GM21619 (cell line): ENCODE measurements around the gene SCGB3A1.

Experiments
- ATAC-seq: cut with Tn5 transposase; IDR thresholded peaks from one replicate; pipeline ENCODE4 v1.9.1; 2021; ENCODE audit not compliant: unreplicated experiment

SCGB3A1 gene

DNA sequence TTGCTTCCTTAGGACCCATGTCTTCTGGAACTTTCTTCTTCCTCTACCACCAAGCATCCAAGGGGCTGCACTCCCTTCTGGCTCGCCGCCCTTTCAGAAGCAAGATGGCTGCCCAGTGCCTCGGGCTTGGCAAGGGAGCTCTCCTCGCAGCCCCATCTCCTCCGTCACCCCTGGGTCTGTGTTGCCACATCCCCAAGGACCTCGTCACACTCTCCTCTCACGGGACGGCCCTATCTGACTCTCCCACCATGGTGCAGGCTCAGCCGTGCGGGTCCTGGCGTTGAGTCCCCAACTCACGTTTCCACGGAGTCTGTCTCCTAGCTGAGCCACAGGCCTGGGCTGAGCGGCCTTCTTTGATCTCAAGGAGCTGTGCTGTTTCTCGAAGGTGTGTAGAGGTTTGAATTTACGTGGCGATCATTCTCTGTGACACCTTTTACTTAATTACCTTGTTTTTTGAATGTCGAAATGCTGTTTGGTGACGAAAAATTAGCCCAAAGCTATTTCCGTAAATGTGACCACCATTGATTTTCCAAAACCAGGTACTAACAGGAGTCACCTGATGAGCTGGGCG is 15.0 kb upstream of the SCGB3A1 start:
- ATAC-seq = no peak

DNA sequence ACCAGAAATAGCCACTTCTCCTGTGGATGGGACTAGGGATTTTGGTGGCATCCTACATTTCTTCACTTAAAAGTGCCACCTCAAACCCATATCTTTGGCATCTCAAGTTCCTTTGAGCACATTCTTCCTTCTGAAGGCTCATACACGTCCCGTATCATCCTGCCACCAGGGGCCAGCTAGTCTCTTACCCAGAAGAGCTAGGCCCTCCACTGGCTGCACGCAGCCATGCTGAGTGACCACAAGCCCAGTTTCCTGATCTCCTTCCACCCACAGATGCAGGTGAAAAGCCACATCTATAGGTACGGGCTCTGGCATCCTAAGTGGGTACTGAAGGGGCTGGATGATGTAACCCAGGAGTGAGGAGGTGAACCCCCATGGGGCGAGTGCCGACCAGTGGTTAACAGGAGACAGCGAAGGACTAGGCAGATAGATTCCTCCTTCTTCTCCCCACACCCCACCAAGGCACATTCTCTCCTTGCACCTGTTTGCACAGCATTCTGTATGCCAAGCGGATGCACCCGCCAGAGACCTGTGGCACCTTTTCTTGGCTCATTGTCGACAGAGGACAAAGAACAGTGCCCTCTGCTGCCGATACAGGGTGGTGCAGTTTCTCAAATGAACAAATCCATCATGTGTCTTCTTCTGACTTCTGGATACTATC is 14.4 kb upstream of the SCGB3A1 start:
- ATAC-seq = peak; percentile 71

DNA sequence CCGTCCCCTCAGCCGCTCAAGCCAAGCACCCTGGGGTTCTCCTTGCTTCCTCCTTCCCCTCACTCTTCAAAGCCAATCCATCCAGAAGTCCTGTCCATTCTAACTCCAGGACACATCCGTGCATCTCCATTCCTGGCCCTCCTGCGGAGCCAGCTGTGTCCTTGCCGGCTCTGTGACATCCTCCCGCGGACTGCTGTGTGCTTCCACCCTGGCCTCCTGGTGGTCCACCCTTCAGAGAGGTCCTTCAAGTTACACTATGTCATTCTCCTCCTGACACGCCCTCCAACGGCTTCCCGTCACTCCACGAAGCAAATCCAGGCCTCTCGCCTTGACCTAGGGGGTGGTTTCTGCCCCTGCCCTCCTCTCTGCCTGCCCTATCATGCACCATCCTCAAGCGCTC is 13.0 kb upstream of the SCGB3A1 start:
- ATAC-seq = no peak

- no peak for ATAC-seq
Measured at GRCh38 chr5:180603076-180603594, 11.8 kb upstream of the SCGB3A1 start.

- no peak for ATAC-seq
Measured at GRCh38 chr5:180602481-180603075, 11.3 kb upstream of the SCGB3A1 start.

DNA sequence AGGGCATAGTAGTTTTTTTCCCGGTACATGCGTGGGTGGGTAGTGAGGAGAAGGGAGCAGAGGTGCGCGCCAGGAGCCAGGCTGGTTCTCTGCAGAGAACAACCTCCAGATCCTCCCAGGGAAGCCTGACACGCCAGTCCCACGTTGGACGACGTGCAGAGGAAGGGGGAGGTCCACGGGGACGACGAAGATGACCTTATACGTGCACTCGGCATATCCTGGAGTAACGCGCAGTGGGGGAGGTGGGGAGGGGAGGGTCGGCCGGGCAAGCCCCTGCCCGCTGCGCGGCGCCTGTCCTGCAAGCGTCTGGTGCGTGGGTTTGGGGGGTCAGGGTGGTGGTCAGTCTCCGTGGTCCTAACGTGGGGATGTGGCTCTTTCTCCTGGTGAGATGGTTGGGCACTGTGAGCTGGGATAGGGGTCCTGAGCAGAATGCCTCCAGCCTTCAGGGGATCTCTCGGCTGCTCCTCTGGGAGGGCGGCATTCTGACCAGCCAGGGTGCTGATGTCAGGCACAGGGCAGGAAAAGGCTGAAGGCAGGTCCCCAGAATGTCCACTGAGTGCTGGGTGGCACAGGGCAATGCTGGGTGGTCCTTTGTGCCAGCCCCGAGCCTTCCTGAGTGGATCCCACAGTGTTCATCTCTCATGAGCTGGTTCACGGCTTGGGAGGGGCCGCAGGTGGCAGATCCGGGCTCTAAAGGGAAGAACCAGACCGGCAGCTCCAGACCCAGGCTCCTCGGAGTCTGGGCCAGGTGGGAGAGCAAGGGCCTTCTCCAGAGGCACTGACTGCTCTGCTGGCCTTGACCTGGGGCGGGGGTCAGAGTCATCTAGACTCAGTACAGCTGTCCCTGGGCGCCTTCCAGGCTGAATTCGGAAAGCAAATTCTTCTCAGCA is 10.5 kb upstream of the SCGB3A1 start:
- ATAC-seq = no peak

GRCh38 chr5:180600554-180601041 is 9.3 kb upstream of the SCGB3A1 start:
- no peak for ATAC-seq

GRCh38 chr5:180599981-180600553 is 8.8 kb upstream of the SCGB3A1 start:
- ATAC-seq = no peak

GRCh38 chr5:180599590-180599914 is 8.3 kb upstream of the SCGB3A1 start:
- no peak for ATAC-seq

GRCh38 chr5:180598797-180599589 is 7.7 kb upstream of the SCGB3A1 start:
- ATAC-seq = no peak

GRCh38 chr5:180598316-180598701 is 7.0 kb upstream of the SCGB3A1 start:
- no peak for ATAC-seq

GRCh38 chr5:180596668-180597231 is 5.5 kb upstream of the SCGB3A1 start:
- ATAC-seq = no peak

DNA sequence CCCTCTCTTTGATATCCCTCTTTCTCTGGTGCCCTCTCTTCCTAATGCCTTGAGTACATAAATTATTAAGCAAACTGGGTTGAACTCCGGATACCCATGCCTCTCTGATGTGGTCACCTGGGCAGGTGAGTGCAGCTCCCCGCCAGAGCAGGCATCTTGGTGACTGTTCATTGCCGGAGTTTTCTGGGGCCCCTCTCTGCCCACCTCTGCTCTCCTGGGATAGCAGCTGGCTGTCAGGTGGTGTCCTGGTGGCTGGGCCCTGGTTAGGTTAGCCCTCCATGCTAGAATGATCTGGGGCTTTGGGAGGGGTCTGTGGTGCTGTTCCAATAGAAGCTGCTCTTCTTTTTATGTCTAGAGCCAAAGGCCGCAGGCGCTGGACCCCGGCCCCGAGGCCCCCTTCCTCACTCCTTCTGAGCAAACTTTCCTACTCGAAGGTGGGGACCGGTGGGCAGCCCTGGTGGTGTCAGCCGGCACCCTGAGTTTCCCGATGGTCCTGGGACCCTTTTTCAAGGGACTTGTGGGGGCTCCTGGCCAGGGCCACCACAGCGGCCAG is 4.9 kb upstream of the SCGB3A1 start:
- no peak for ATAC-seq

- no peak for ATAC-seq
Measured at GRCh38 chr5:180595381-180596114, 4.2 kb upstream of the SCGB3A1 start.

- ATAC-seq = no peak
Measured at GRCh38 chr5:180595046-180595379, 3.7 kb upstream of the SCGB3A1 start.

GRCh38 chr5:180594311-180595045 is 3.2 kb upstream of the SCGB3A1 start:
- no peak for ATAC-seq

DNA sequence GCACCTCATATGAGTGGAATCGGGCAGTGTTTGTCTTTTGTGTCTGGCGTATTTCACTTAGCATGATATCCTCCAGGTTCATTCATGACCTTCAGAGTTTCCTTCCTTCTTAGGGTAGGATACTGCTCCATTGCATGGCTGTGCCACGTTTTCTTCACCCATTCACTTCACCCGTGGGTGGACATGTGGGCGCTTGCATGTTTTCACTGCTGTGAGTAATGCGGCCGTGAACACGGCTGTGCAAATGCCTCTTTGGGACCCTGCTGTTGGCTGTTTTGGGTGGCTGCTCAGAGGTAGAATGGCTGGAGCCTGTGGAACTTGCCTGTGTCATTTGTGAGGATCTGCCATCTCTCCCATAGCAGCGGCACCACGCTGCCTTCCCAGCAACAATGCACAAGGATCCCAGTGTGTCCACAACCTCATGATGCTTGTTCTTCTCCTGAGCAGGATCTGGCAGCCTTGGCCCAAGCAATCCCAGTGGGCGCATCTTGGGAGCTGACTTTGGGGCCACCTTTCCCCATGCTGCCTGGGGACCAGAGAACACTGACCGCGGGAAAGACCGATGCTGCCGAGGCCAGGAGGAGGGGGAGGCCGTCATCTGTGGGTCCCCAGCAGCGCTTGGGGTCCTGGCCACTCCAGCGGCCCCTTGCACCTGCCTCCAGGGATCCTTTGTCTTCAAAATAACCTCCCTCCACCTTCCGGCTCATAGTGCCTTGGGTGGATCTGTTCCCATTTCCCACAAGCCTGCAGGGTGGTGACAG is 2.3 kb upstream of the SCGB3A1 start:
- ATAC-seq = no peak

GRCh38 chr5:180592176-180592575 is 877 bp upstream of the SCGB3A1 start:
- no peak for ATAC-seq
